ENCODE measurements around the gene LNP1. TPM values are rescaled to one million over a fixed set of nuclear protein-coding genes. Genes with fewer than 3 reads are reported as not detected.

LNP1 gene
- polyA plus RNA-seq, 1 donor (not counting 4 experiments of a cell fraction or from before 2014, with no cell fraction given): 0.64 TPM

DNA sequence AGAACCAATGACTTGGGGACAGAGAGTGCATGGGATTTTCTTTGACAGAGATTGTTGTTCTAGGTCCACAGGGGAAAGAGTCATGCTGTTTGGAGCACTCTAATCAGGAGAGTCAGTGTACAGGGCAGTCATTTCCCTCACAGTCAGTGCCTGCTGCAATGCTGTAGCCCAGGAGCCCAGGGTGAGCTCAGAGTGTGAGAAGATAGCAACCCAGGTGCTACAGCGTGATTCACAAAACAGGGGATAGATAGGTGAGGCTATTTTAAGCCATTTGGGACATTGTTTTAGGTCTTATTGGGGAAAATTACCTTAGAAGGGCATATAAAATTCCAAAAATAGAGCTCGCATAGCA is 37.3 kb downstream of the LNP1 start:
- Histone ChIP-seq H3K9ac (ENCODE audit: control insufficient read depth, extremely low read depth, insufficient read depth, low read length) (no peak overlapping the region), H3K4me3 (ENCODE audit: control insufficient read depth in 2 of 3, extremely low read depth in 1 of 3, insufficient read depth in 2 of 3, low read depth in 1 of 3, low read length in 3 of 3) (no peak overlapping the region), H3K9me3 (ENCODE audit: control insufficient read depth, low read depth, low read length) (no peaks in the 10 kb centered on the region), H3K79me2 (ENCODE audit: control insufficient read depth, insufficient read depth, low read length) (no peaks in the 10 kb centered on the region), H3K9me1 (ENCODE audit: control insufficient read depth, extremely low read depth, insufficient read depth, low read length) (no peaks in the 10 kb centered on the region), H3K4me2 (ENCODE audit: control insufficient read depth, extremely low read depth, insufficient read depth, low read depth, low read length) (no peak overlapping the region), H3K27ac (ENCODE audit: control insufficient read depth, insufficient read depth, low read length) (no peak overlapping the region), H3K4me1 (ENCODE audit: control insufficient read depth, extremely low read depth, insufficient read depth, low read length) (no peaks in the 10 kb centered on the region), H4K20me1 (ENCODE audit: control insufficient read depth, extremely low read depth, insufficient read depth, low read length) (no peaks in the 10 kb centered on the region), H3K36me3 (ENCODE audit: control insufficient read depth in 2 of 2, extremely low read depth in 1 of 2, insufficient read depth in 2 of 2, low read length in 2 of 2) (no peaks in the 10 kb centered on the region), H2AFZ (ENCODE audit: control insufficient read depth, low read length) (no peak overlapping the region), H3K27me3 (ENCODE audit: control insufficient read depth, extremely low read depth, insufficient read depth, low read length) (no peaks in the 10 kb centered on the region)
- TF ChIP-seq EZH2 (IDR thresholded peaks at IDR 0.05; ENCODE audit: low read length) (no peak), CTCF (optimal IDR thresholded peaks at IDR 0.05 in 1 of 3, IDR thresholded peaks at IDR 0.05 in 1 of 3, conservative IDR thresholded peaks at IDR 0.05 in 1 of 3; ENCODE audit: extremely low read depth in 1 of 3, insufficient read depth in 2 of 3, low read length in 3 of 3) (no peak)
- FAIRE-seq: no peak
- DNase-seq (ENCODE audit: low read depth, low spot score): no peak
- dilution Hi-C loops (cut with MboI; ENCODE audit: extremely low pct_ligation_motif_present, low sequenced_read_pairs): no loop called here

GRCh38 chr3:100440895-100441294 is 39.6 kb downstream of the LNP1 start:
- no peak for TF ChIP-seq EZH2 (IDR thresholded peaks at IDR 0.05; ENCODE audit: low read length)
- no peak for TF ChIP-seq CTCF (optimal IDR thresholded peaks at IDR 0.05 in 1 of 3, IDR thresholded peaks at IDR 0.05 in 1 of 3, conservative IDR thresholded peaks at IDR 0.05 in 1 of 3; ENCODE audit: extremely low read depth in 1 of 3, insufficient read depth in 2 of 3, low read length in 3 of 3)
- H3K4me3 ChIP-seq (ENCODE audit: control insufficient read depth in 2 of 3, extremely low read depth in 1 of 3, insufficient read depth in 2 of 3, low read depth in 1 of 3, low read length in 3 of 3): no peak overlapping the region
- DNase-seq (ENCODE audit: low read depth, low spot score): no peak
- H2AFZ ChIP-seq (ENCODE audit: control insufficient read depth, low read length): no peak overlapping the region
- H3K79me2 ChIP-seq (ENCODE audit: control insufficient read depth, insufficient read depth, low read length): no peaks in the 10 kb centered on the region
- H3K36me3 ChIP-seq (ENCODE audit: control insufficient read depth in 2 of 2, extremely low read depth in 1 of 2, insufficient read depth in 2 of 2, low read length in 2 of 2): no peaks in the 10 kb centered on the region
- H3K4me1 ChIP-seq (ENCODE audit: control insufficient read depth, extremely low read depth, insufficient read depth, low read length): no peaks in the 10 kb centered on the region
- no peaks in the 10 kb centered on the region for H4K20me1 ChIP-seq (ENCODE audit: control insufficient read depth, extremely low read depth, insufficient read depth, low read length)
- no peak overlapping the region for H3K4me2 ChIP-seq (ENCODE audit: control insufficient read depth, extremely low read depth, insufficient read depth, low read depth, low read length)
- no peaks in the 10 kb centered on the region for H3K9me3 ChIP-seq (ENCODE audit: control insufficient read depth, low read depth, low read length)
- no peak overlapping the region for H3K9ac ChIP-seq (ENCODE audit: control insufficient read depth, extremely low read depth, insufficient read depth, low read length)
- H3K27ac ChIP-seq (ENCODE audit: control insufficient read depth, insufficient read depth, low read length): no peak overlapping the region
- dilution Hi-C loops (cut with MboI; ENCODE audit: extremely low pct_ligation_motif_present, low sequenced_read_pairs): no loop called here
- no peaks in the 10 kb centered on the region for H3K27me3 ChIP-seq (ENCODE audit: control insufficient read depth, extremely low read depth, insufficient read depth, low read length)
- no peaks in the 10 kb centered on the region for H3K9me1 ChIP-seq (ENCODE audit: control insufficient read depth, extremely low read depth, insufficient read depth, low read length)
- FAIRE-seq: no peak

Data from keratinocyte (primary cell).